GM12801 (cell line): ENCODE results near the gene PRPF38B.

Experiments
- CTCF ChIP-seq: IDR thresholded peaks from one replicate; pipeline ENCODE4 v1.5.1; 2011; ENCODE audit warnings: control low read depth; ENCODE audit not compliant: insufficient read length; ENCODE audit errors: extremely low read depth

Gene PRPF38B

GRCh38 chr1:108717774-108718316 lies 25.7 kb downstream of the PRPF38B start:
- TF ChIP-seq CTCF: no peak

- TF ChIP-seq CTCF: no peak
These were observed 27.0 kb downstream of the PRPF38B start for GRCh38 chr1:108718927-108719655.

- TF ChIP-seq CTCF: no peak
These were observed 27.7 kb downstream of the PRPF38B start for GRCh38 chr1:108719656-108720435.

GRCh38 chr1:108722292-108722691 lies 30.2 kb downstream of the PRPF38B start:
- TF ChIP-seq CTCF: no peak

GRCh38 chr1:108725906-108726305 lies 33.8 kb downstream of the PRPF38B start:
- no peak for TF ChIP-seq CTCF

- no peak for TF ChIP-seq CTCF
These were observed 36.3 kb downstream of the PRPF38B start for GRCh38 chr1:108728327-108728923.

GRCh38 chr1:108729481-108729880 lies 37.4 kb downstream of the PRPF38B start:
- TF ChIP-seq CTCF: no peak
